ENCODE results near the gene TXNDC16. TPM values are rescaled to one million over a fixed set of nuclear protein-coding genes. Genes with fewer than 3 reads are reported as not detected.

The TXNDC16 gene
- total and polyA plus RNA-seq, 9 of the 15 experiments (the other 6 are each of a cell fraction or from before 2014, with no cell fraction given): 1.8 to 6.2 (median 4.9) TPM

DNA sequence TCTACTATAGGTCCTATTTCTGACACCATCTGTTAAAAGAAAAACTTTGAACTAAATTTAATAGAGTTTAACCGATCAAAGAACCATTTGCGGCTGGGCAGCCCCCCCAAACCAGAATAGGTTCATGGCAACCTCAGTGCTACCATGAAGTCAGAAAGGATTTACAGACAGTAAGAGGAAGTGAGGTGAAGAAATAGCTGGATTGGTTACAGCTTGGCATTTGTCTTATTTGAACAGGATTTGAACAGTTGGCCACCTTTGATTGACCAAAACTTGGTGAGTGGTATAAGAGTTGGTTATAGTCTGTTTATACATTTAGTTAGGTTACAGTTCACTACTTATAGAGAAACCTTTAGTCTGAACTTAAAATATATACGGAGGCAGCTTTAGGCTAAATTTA, 88.9 kb downstream of the TXNDC16 start:
- no peaks in the 10 kb centered on the region for H3K79me2 ChIP-seq (ENCODE audit: control insufficient read depth, insufficient read depth, low read length)
- 20% methylated on average over 2 of the region's 3 CpGs for WGBS (ENCODE audit: insufficient coverage, low coverage, missing lambda C conversion rate)
- no peaks in the 10 kb centered on the region for H3K9me1 ChIP-seq (ENCODE audit: control insufficient read depth, insufficient read depth, low read length)
- no peak overlapping the region for H3K4me3 ChIP-seq
- POLR2A ChIA-PET: interaction anchor here (0.6 kb wide), 1 partner anchor 1786 kb away, joined by 3 read pairs; no protein-coding TSS in a partner anchor
- H3K9me3 ChIP-seq (replicated peaks; ENCODE audit: control insufficient read depth, insufficient read depth, low read depth, low read length): no peaks in the 10 kb centered on the region
- in situ Hi-C loops (cut with MboI): no loop called here
- no peak overlapping the region for H3K27ac ChIP-seq (ENCODE audit: extremely low read depth, low read depth, low read length)
- H2AFZ ChIP-seq (ENCODE audit: low read depth, low read length): no peak overlapping the region
- H3K27me3 ChIP-seq (ENCODE audit: control insufficient read depth in 2 of 2, insufficient read depth in 2 of 2, low read length in 2 of 2): no peaks in the 10 kb centered on the region
- no peaks in the 10 kb centered on the region for H3K4me1 ChIP-seq (replicated peaks in 1 of 2; ENCODE audit: control insufficient read depth in 2 of 2, insufficient read depth in 2 of 2, low read length in 2 of 2)
- H3K4me2 ChIP-seq (ENCODE audit: insufficient read depth, low read length): no peak overlapping the region
- no TSS peak for BruUV-seq (replicated peaks)
- no peaks in the 10 kb centered on the region for H4K20me1 ChIP-seq (replicated peaks; ENCODE audit: control insufficient read depth, insufficient read depth, low read length)
- intact Hi-C loops (cut with micrococcal nuclease): no loop called here
- DNase-seq (ENCODE audit: extremely low read depth in 1 of 4, low spot score in 3 of 4): no peak
- CTCF ChIA-PET (ENCODE audit: low intra/inter-chr PET ratio): no interaction called here
- no peak for ATAC-seq
- H3K9ac ChIP-seq (ENCODE audit: insufficient read depth in 1 of 2, low read depth in 2 of 2, low read length in 2 of 2): no peak overlapping the region
- 0 out of 3 replicates have a peak, but pooled peaks cover under 1% of the 10 kb centered on the region for H3K36me3 ChIP-seq (ENCODE audit: control insufficient read depth, insufficient read depth, low read length)
- no peak for FAIRE-seq
- TF ChIP-seq NR1H2 (CRISPR knock-in tag; IDR thresholded peaks at IDR 0.05): no peak
- TF ChIP-seq PHF20 (IDR thresholded peaks at IDR 0.05; ENCODE audit: partially characterized antibody): no peak
- no peak for TF ChIP-seq ZNF253 (CRISPR knock-in tag; conservative IDR thresholded peaks at IDR 0.05)
- TF ChIP-seq ZNF707 (CRISPR knock-in tag; conservative IDR thresholded peaks at IDR 0.05): no peak
- TF ChIP-seq MTF1 (CRISPR knock-in tag; IDR thresholded peaks at IDR 0.05; ENCODE audit: borderline replicate concordance): no peak
- TF ChIP-seq ATF6 (CRISPR knock-in tag; IDR thresholded peaks at IDR 0.05): no peak
- TF ChIP-seq THAP12 (CRISPR knock-in tag; IDR thresholded peaks at IDR 0.05): no peak
- TF ChIP-seq CCNT2 (IDR thresholded peaks at IDR 0.05; ENCODE audit: borderline replicate concordance, extremely low read depth, insufficient read length, low read depth, low read length): no peak
- no peak for TF ChIP-seq TRIM25 (IDR thresholded peaks at IDR 0.05; ENCODE audit: borderline replicate concordance)
- TF ChIP-seq, protein P1, sequence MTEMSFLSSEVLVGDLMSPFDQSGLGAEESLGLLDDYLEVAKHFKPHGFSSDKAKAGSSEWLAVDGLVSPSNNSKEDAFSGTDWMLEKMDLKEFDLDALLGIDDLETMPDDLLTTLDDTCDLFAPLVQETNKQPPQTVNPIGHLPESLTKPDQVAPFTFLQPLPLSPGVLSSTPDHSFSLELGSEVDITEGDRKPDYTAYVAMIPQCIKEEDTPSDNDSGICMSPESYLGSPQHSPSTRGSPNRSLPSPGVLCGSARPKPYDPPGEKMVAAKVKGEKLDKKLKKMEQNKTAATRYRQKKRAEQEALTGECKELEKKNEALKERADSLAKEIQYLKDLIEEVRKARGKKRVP (CRISPR knock-in tag; IDR thresholded peaks at IDR 0.05): no peak
- no peak for TF ChIP-seq ZFP36 (IDR thresholded peaks at IDR 0.05; ENCODE audit: low read depth, low read length, partially characterized antibody)
- TF ChIP-seq CREB3 (tag; conservative IDR thresholded peaks at IDR 0.05; ENCODE audit: low read depth): no peak
- TF ChIP-seq SIX5 (IDR thresholded peaks at IDR 0.05; ENCODE audit: borderline replicate concordance in 1 of 2, insufficient read depth in 1 of 2, low read depth in 1 of 2, low read length in 2 of 2): no peak
- no peak for TF ChIP-seq BCOR (IDR thresholded peaks at IDR 0.05)
- no peak for TF ChIP-seq BDP1 (IDR thresholded peaks at IDR 0.05; ENCODE audit: insufficient read depth, insufficient read length)

Measured in K562 (cell line).